Coronary artery (tissue), 2 donors: ENCODE measurements around the gene NLRP6.

Experiments
- DNase-seq: peaks from one replicate; pipeline ENCODE4 v3.0.0-alpha.2; 2017; ENCODE audit warnings: low spot score
- H3K27ac ChIP-seq, 2 donors: fragments of 200-600 bp; sonication (generic); one replicate each; pipeline ENCODE4 v1.5.1; 2016 to 2019
- H3K4me3 ChIP-seq: fragments of 200-600 bp; sonication (generic); 2 replicates; pipeline ENCODE4 v1.5.1; 2016; ENCODE audit warnings: mild to moderate bottlenecking, moderate library complexity
- TF ChIP-seq, protein P1 (sequence below): fragments of 200-600 bp; sonication (generic); IDR thresholded peaks from one replicate; pipeline ENCODE4 v1.5.1; 2019; ENCODE audit warnings: antibody characterized with exemption

NLRP6 gene

DNA sequence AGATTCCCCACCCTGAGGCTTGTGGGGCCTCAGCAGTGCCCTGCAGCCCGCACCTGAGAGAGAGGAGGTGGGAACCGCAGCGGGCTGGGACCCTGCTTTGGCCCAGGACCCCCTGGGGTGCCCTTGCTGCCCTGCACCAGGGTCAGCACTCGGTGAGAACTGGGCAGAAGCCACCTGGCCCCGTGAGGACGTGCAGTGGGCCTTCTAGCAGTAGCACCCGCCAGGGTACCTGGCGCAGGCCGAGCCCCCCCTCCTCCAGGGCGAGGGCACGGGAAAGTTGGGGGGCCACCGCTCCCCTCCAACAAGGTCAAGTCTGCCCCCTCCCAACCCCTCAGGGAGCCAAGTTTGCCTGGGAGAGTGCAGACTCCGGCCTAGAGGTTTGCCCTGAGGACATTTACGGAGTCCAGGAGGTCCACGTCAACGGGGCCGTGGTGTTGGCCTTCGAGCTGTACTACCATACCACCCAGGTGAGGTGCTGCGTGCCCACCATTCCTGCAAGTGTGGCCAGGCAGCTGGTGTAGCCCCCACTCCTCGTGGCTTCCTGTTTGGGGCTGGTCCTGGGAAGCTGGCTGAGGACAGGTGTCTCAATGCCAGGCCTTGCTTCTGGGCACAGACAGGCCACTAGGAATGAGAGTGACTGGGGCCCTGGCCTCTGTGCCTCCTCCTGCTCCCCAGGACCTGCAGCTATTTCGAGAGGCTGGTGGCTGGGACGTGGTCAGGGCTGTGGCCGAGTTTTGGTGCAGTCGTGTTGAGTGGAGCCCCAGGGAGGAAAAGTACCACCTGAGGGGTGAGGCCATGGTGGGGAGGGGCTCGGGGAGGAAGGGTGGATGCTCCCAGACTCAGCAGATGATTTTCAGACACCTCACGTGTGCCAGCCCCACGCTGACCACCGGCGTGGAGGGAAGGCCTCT is 14.3 kb downstream of the NLRP6 start:
- H3K4me3 ChIP-seq = no peak overlapping the region
- TF ChIP-seq, protein P1, sequence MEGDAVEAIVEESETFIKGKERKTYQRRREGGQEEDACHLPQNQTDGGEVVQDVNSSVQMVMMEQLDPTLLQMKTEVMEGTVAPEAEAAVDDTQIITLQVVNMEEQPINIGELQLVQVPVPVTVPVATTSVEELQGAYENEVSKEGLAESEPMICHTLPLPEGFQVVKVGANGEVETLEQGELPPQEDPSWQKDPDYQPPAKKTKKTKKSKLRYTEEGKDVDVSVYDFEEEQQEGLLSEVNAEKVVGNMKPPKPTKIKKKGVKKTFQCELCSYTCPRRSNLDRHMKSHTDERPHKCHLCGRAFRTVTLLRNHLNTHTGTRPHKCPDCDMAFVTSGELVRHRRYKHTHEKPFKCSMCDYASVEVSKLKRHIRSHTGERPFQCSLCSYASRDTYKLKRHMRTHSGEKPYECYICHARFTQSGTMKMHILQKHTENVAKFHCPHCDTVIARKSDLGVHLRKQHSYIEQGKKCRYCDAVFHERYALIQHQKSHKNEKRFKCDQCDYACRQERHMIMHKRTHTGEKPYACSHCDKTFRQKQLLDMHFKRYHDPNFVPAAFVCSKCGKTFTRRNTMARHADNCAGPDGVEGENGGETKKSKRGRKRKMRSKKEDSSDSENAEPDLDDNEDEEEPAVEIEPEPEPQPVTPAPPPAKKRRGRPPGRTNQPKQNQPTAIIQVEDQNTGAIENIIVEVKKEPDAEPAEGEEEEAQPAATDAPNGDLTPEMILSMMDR = no peak
- no peak overlapping the region for H3K27ac ChIP-seq
- DNase-seq = no peak

- Histone ChIP-seq H3K4me3 (no peak overlapping the region), H3K27ac (no peak overlapping the region)
- TF ChIP-seq, protein P1 = no peak
- no peak for DNase-seq
Measured at GRCh38 chr11:293271-293851, 15.2 kb downstream of the NLRP6 start.

GRCh38 chr11:293852-294661 is 15.8 kb downstream of the NLRP6 start:
- Histone ChIP-seq H3K27ac (no peak overlapping the region), H3K4me3 (no peak overlapping the region)
- TF ChIP-seq, protein P1 = no peak
- no peak for DNase-seq

DNA sequence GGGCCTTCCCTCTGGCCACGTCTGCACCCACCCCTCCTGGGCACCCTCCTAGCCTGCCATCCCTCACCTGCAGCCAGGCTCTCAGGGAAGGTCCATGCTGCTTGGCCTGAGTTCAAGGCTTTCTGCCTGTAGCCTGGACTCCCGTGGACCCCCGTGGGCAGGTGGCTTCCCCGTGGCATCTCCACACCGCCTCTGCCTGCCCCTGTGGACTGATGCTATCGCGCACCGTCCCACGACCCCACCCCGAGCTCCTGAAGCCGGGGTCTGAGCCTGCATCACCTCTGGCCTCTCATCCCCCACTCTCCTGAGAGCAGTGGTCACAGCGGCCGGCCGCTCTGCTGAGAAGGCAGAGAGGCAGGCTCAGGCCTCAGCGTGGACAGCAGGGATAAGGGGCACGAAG is 16.6 kb downstream of the NLRP6 start:
- H3K27ac ChIP-seq = no peak overlapping the region
- no peak overlapping the region for H3K4me3 ChIP-seq
- TF ChIP-seq, protein P1 = no peak
- DNase-seq = no peak

DNA sequence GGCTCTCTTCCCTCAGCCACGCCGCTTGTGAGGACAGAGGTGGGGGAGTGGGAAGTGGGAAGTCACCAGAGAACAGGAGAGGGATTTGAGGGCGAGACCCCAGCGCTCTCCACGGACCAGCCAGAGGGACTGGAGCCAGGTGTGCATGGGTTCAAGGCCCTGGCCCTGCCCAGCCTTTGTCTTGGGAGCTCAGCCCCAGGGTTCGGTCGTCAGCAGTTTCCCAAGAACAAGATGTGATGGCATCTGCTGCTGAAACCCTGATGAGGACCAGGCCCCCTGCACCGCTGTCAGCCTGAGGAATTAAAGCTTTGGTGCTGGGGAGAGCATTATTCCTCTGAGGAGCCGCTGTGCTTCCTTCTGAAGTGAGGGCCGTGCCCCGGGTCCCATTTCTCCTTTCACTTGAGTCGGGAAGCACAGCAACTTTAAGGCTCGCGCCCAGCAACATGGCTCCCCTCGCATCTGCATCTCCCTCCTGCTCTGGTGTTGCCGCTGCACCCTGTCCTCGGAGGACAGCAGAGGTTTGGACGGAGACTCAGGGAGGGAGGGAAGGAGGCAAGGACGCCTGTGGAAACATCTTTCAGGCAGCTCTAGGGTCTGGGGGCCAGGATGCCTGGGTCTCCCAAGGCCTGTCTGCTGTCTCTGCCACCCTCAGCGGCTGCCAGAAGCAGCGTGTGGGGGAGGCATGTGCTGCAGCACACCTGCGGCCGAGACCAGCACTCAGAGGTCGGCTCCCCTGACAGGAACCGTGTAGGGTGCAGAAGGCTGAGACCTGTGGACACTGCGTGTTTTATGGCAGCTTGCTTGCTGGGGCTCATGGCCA is 17.4 kb downstream of the NLRP6 start:
- Histone ChIP-seq H3K4me3 (no peak overlapping the region), H3K27ac (no peak overlapping the region)
- no peak for DNase-seq
- TF ChIP-seq, protein P1 = no peak
